DND-41 (cell line): Measurements from ENCODE around the gene CLMP.

ENCODE experiments used
- CTCF ChIP-seq: IDR thresholded peaks from 2 replicates; pipeline ENCODE4 v1.5.1; 2012; ENCODE audit warnings: borderline replicate concordance, low read length, moderate library complexity, mild to moderate bottlenecking; ENCODE audit not compliant: poor library complexity, severe bottlenecking; ENCODE audit errors: extremely low read depth
- EZH2 ChIP-seq: IDR thresholded peaks from 3 replicates; pipeline ENCODE4 v1.6.1; 2012; ENCODE audit warnings: borderline replicate concordance, low read depth, mild to moderate bottlenecking, moderate library complexity, low read length, inconsistent platforms; ENCODE audit not compliant: severe bottlenecking

- no peak for TF ChIP-seq EZH2
- peak; percentile 21 for TF ChIP-seq CTCF
Observed at GRCh38 chr11:123057661-123058305, 137.3 kb downstream of the CLMP start.
